NCI-H2081 treated with DMSO at 0.1 percent for 48 hours (cell line): ENCODE measurements around the gene KLF16.

Experiments used
- DNase-seq: peaks from one replicate; lab custom pipeline; 2025; lab: John Stamatoyannopoulos, UW

KLF16 gene

GRCh38 chr19:1855040-1855827, 8.1 kb downstream of the KLF16 start:
- no peak for DNase-seq

GRCh38 chr19:1854542-1855039, 8.8 kb downstream of the KLF16 start:
- DNase-seq: no peak

DNA sequence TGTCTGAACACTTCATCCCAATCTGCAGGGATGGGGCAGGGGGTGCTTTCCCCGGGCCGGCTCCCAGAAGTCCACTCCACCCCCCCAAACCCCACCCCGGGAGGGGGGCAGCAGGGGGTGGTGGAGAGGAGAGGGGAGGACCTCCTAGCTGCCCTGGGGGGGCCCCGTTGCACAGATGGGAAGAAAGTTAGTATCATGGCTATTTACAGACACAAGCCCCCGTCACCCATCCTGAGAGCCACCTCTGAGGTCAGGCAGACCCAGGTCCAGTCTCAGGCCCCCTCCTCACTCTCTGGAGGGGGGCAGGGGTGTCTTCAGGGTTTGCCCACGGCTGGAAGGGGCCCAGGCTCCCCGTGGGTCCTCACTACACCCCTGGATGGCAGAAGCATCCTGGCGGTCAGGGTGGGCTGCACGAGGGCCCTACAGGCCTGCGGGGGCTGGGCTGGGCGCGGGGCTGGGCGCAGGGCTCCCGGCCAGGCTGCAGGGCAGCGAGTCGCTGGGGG, 9.3 kb downstream of the KLF16 start:
- DNase-seq: no peak

- no peak for DNase-seq
These were observed 9.9 kb downstream of the KLF16 start for GRCh38 chr19:1853295-1854038.

DNA sequence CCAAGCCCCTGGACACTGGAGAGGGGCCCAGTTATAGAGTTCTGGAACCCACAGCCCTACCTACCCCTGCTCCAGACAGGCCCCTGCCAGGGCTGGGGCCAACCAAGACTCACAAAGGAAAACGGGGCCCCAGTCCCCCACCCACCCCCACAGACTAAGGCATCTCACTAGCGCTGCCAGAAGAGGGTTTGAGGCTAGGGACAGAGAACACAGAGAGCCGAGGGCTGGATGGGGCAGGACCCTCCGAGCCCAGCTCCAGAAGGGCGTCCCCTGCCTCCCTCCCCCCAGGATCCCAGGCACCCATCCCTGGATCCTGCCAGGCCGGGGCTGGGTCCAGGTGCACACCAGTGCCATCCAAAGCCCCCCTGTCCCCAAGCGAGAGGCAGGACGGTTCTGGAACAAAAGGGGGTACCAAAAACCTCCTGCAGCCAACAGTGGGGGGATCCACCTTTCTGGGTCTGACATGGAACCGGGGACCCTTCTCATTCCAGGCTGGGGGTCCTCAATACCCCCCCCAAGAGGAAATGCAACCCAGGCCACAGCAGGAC, 10.7 kb downstream of the KLF16 start:
- DNase-seq: no peak

DNA sequence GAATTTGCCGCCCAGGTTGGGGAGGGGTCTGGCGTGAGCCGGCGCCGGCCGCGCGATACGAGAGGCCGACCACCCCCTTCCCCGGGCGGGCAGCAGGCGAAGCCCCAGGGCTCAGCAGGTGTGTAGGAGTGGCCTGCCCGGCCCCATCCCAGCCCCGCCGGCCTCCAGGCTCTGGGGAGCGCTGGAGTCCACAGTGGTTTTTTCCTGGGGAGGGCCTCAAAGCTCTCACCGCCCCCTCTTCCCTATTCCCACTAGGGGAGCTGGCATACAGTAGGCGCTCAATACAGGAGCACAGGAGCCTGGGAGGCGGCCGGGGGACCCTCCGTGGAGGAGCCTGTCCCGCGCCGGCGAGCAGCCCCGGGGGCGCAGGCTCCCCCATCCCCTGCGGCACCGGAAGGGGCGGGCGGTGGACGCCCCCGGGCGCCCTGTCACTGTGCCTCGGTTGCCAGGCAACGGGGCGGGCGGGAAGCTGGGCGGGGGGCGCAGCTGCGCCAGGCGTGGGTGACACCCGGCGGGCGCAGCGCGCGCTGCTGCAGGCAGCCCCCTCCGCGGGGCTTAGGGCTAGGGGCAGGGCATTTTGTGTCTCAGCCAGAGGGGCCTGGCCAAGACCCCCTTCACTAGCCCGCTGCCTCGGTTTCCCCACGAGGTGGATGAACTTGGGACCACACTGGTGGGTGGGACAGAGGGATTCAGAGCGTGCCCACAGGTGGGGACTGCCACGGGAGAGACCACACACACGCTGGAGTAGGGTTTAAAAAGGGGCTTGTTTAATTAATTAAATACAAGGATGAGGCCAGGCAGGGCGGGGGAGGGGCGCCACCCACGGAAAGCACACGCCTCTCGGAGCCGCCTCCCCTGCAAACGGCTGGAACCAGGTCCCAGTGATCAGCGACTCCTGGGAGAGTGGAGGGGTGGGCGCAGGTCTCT, 11.5 kb downstream of the KLF16 start:
- DNase-seq: no peak

DNA sequence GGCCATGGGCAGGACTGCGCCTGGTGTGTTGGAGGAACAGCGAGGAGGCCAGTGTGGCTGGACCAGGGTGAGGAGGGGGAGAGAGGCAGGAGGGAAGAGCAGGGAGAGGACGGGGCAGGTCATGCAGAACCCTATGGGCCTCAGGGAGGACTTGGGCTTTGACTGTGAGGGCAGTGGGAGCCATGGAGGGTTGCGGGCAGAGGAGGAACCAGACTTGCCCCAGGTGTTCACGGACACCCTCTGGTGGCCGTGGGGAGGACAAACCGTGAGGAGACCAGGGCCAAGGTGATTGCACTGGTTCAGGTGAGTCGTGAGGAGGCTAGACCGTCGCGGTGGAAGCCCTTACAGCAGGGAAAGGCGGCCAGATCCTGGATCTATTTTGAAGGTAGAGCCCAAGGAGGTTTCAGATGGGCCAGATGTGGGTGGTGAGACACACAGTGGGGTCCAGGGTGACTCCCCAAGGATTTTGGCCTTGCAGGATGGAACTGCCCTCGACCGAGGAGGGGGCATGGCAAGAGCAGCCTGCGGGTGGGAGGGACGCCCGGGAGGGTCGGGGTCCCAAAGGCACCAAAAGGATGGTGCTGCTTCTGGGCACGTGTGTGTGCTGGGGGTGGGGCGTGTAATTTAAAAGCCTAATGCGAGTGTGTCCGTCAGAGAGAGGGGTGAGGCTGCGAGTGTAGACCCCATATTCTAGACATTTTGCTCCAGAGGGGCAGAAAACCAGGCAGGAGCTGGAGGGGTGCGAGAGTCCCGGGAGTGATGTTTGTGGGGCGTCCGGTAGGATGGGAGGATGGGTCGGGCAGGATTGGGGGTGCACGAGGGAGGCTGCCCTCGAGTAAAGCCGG, 12.3 kb downstream of the KLF16 start:
- DNase-seq: no peak

DNA sequence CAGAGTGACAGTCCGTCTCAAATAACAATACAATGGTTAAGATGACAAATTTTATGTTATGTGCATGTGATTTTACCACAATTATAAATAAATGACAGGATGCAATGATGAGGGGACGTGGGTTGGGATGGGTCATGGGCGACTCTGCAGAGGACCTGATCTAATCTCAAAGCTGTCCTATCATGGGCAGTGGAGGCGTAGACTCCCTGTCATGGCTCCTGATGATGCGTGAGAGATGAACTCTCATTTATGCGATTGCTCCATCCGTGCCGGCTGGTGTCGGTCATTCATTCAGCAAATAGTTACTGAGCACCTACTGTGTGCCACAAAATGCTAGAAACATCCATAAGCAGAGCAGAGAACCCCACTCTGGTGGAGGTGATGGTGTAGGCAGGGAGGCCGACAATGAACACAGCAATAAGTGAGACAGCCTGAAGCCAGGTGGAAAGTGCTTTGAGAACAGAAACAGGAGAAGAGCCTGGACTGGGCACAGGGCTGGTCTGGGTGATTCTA, 13.4 kb downstream of the KLF16 start:
- DNase-seq: no peak

GRCh38 chr19:1849132-1849474, 14.3 kb downstream of the KLF16 start:
- no peak for DNase-seq

DNA sequence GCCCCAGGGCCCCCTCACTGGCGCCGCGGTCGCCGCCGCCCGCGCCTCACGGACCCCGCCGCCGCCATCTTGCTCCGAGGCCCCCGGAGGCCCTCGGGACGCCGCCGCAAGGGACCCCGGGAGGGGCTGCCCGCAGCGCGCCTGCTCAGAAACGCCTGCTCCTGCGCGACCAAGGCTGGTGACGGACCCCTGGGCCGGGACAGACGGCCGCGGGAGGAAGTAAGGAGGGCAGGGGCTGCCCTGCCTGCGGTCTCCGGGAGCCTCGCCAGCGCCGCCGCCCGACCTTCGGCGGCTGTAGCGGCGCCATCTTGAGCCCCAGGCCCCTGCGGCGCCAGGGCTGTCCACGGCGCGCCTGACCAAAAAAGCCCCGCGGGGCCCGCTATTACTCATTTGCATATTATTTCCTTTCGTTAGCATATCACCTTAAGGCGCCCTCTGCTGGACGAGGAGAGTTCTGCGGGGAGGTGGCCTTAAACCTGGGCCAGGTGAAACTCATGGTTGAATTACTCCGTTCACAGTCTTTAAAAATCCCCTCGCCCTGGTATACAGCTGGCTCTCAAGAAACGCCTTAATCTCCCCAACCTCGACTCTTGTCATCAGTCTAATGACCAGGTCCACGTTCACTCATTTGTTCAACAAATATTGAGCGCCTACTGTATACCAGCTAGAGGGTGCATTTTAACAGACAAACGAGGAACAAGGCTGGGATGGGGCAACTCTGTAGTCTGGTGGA, 14.8 kb downstream of the KLF16 start, which contains the start of gene REXO1:
REXO1 (minus strand) TSS at position 85 of the 733 bp plus-strand sequence. CDS start 125 bp downstream, outside the sequence.
- DNase-seq: peak; percentile 78

DNA sequence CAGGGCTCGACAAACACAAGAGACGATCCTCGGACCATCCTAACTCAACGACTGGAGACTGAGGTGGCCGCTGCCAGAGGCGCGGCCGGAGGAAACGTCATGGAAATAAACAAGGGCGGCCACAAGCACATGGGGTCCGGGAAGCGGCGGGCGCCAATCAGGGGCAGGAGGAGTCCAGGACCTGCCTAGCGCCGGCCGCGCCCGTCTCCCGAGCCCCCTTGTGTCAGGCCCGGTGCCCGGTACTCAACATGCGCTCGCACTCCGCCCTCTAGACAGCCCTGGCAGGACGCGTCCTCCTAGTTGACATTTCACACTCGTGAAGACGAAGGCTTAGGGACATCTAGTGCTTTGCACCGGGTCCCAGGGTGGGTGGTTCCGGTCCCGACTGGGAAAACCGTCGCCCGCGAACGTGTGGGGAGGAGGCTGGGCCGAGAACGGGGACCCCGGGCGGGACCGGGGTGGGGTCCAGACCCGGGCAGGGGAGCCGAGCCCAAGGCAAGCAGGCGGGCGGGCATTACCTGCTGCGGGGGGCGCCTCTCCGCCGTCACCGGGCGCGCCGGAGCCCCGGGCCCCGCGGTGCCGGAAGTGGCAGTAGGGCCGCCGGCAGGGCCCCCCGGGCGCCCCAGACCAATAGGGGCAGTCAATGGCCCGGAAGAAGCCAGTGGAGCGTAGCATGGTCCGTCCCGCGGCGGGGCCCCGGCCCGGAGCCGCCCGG, 15.5 kb downstream of the KLF16 start:
- DNase-seq: no peak

DNA sequence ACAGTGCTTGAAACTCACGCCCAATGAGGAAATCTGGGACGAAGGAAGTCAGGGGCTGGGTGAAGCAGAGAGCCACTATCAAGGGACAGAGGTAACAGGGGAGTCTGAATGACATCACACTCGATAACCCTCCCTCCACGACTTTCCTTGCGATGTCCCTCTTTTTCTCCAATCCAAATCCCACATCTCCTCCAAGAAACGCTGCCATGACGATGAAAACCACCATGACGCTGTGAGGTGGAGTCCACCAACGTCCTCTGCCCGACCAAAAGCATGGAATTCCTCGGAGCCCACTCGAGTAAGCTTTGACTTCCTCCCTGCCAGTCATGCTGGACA, 16.1 kb downstream of the KLF16 start:
- no peak for DNase-seq

- no peak for DNase-seq
These were observed 16.7 kb downstream of the KLF16 start for GRCh38 chr19:1846517-1847204.

DNA sequence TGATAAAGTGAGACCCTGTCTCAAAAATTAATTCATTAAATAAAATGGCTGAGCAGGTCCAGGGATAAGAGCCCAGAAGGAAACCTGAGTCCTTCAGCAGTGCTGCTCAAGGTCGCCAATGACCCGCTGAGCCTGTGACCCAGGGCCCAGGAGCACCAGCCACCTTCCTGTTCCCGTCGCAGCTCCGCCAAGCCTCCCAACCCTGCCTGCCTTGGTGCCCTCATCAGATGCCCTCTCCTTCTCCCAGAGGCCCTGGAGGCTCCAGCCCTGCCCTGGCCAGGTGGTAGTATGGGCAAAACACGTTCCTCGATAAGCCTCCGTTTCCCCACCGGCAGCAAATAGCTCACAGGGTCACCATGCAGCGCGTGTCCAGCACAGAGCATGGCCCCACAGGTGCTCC, 17.7 kb downstream of the KLF16 start:
- DNase-seq: no peak

DNA sequence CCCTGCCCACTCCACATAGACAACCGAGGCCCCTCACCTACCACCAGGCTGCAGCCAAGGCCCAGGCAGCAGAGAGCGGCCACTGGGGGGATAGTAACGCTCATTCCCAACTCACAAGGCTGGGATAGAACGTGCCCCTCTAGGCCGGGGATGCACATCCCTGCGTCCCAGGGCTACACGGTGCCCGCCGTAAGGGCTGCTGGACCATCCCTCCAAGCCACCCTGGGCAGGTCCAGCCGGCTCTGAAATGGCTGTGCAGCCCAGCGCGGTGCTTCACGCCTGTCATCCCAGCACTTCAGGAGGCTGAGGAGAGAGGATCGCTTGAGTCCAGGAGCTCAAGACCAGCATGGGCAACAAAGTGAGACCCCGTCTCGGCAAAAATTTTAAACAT, 18.3 kb downstream of the KLF16 start:
- DNase-seq: no peak

GRCh38 chr19:1844513-1845124, 18.8 kb downstream of the KLF16 start:
- no peak for DNase-seq

DNA sequence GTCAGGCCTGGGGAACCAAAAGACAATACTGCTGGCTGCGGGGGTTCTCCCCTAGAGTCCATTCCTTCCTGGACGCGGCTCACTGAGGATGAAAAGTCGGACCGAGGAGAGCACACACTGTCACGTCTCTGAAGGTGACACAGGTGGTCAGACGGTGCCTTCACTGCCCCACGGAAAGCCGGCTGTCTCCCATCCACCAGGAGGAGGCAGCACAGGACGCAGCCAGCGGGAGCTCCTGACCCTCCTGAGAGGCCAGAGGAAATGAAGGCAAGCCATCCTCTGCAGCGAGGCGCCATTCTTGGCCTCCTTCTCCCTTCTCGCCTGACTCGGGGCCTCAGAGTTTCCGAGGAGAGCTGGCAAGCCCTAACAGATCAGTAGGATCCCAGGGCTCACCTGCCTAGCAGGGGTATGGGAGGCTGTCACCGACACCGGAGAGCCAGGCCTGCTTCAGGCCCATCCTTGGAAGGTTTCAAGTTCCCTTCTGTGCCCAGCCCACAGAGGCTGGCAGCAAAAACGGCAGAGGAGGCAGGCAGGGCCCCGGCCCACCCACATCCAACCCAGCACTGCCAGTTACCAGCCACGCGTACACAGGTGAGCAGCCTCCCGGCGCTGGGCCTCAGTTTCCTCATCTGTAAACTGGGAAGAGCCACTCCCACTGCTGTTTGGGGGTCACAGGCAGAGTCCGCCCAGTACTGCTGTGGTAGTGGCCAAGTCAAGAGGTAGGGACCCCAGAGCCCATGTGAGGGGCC, 19.6 kb downstream of the KLF16 start:
- no peak for DNase-seq

GRCh38 chr19:1843116-1843515, 20.3 kb downstream of the KLF16 start:
- DNase-seq: no peak
